GM13976 (cell line): ENCODE data around the gene NDUFB3.
"Not testable (repeated sequence)": the region's sequence is repeated elsewhere in the genome, so short reads cannot be mapped to it uniquely, and the experiment has no call there.

Experiments used
- DNase-seq: peaks from one replicate; pipeline ENCODE4 v3.0.0; 2012; ENCODE audit warnings: low spot score
- in situ Hi-C: fragments of 300-500 bp; cut with MboI; formaldehyde crosslinking; loops from one replicate; pipeline ENCODE4 v1.12.0; 2022; ENCODE audit warnings: low sequenced_read_pairs, mixed read lengths, inconsistent platforms; ENCODE audit not compliant: unreplicated experiment
- TF ChIP-seq, protein P1 (sequence below): IDR thresholded peaks from 2 replicates; pipeline ENCODE4 v1.5.1; 2012; ENCODE audit warnings: borderline replicate concordance, mild to moderate bottlenecking; ENCODE audit not compliant: insufficient read depth; ENCODE audit errors: extremely low read depth, missing control alignments, control extremely low read depth

The NDUFB3 gene

DNA sequence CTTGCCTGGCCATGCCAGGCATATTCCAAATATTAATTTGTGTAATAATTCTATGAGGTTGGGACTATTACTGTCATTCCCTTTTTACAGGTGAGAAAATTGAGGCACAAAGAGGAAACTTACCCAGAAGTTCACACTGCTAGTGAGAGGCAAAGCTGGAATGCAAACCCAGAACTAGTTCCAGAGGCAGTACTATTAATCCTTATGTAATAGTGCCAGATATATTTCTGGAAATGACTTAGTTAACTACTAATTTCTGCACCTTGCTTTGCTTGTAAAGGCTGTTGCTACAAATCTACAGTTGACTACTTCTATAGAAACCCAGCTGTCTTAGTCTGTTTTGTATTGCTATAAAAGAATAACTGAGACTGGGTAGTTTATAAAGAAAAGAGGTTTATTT lies 38.8 kb downstream of the NDUFB3 start:
- in situ Hi-C loops, result no loop called here

DNA sequence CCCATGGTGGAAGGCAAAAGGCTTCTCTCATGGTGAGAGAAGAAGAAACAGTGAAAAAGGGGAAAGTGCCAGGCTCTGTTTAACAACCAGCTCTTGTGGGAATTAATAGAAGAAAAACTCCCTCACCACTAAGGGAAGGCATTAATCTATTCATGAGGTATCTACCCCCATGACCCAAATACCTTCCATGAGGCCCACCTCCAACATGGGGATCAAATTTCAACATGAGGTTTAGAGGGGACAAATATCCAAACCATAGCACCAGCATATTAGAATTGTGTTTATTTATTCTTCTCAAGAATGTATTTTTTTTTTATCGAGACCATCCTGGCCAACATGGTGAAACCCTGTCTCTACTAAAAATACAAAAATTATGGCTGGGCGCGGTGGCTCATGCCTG lies 39.3 kb downstream of the NDUFB3 start:
- TF ChIP-seq, protein P1, sequence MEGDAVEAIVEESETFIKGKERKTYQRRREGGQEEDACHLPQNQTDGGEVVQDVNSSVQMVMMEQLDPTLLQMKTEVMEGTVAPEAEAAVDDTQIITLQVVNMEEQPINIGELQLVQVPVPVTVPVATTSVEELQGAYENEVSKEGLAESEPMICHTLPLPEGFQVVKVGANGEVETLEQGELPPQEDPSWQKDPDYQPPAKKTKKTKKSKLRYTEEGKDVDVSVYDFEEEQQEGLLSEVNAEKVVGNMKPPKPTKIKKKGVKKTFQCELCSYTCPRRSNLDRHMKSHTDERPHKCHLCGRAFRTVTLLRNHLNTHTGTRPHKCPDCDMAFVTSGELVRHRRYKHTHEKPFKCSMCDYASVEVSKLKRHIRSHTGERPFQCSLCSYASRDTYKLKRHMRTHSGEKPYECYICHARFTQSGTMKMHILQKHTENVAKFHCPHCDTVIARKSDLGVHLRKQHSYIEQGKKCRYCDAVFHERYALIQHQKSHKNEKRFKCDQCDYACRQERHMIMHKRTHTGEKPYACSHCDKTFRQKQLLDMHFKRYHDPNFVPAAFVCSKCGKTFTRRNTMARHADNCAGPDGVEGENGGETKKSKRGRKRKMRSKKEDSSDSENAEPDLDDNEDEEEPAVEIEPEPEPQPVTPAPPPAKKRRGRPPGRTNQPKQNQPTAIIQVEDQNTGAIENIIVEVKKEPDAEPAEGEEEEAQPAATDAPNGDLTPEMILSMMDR, result no peak
- in situ Hi-C loops, result no loop called here
- DNase-seq, result no peak

More for the DNA sequence above, 38.8 kb downstream of the NDUFB3 start:
- TF ChIP-seq, protein P1, result no peak
- no peak for DNase-seq

DNA sequence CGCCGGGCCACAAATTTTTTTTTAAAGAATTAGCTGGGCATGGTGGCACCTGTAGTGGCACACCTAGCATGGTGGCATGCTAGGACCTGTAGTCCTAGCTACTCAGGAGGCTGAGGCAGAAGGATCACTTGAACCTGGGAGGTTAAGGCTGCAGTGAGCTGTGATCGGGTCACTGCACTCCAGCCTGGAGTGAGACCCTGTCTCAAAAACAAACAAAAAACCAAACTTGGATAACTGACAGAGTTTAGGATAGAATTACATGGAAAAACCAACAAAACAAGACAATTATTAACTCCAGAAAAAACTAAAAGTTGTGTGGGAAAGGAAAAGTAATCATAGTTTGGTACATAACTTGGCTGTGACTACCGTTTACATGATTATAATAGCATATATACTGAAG lies 42.5 kb downstream of the NDUFB3 start:
- DNase-seq, result no peak
- in situ Hi-C loops, result no loop called here
- TF ChIP-seq, protein P1, result no peak

DNA sequence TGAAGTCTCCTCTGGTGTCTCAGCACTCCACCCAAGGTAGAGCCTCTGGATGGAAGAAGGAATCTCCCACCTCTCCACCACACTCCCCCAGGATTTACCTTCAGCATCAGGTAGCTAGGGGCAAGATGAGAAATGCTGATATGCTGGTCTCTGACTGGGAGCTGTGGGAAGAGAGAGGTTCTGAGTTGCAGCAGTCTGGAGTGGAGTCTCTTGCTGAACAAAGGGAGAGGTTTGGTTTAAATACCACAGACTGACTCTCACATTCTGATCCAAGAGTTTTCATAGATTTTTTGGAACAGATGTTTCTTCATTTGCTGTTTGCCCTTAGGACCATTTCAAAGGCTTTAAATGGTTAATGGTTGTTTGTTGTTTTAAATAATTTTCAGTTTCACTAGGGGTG lies 43.0 kb downstream of the NDUFB3 start:
- in situ Hi-C loops, result no loop called here
- no peak for DNase-seq
- TF ChIP-seq, protein P1, result no peak

DNA sequence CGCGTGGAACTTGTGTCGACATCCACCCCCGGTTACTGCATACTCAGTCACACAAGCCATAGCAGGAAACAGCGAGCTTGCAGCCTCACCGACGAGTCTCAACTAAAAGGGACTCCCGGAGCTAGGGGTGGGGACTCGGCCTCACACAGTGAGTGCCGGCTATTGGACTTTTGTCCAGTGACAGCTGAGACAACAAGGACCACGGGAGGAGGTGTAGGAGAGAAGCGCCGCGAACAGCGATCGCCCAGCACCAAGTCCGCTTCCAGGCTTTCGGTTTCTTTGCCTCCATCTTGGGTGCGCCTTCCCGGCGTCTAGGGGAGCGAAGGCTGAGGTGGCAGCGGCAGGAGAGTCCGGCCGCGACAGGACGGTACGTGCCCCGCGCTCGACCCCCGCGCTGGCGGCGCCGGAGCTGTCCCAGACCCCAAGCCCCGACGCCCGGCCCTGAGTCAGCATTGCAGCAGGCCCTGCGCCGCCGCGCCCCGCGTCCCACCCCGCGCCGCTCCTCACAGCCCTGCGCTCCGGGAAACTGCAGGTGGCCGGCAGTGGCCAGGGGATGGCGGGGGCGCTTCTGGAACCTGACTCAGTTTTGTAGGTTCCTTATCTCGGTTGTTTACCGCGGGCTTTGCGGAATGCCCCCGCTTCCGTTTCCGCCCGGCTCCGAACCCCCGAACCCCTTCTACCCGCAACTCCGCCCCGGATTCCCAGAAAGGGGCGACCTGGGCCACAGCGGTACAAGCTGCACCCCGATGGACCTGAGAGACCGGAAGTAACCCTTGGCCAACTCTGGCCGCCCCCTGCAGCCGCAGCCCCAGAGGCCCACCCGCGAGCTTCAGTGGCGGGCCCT lies 44.5 kb downstream of the NDUFB3 start, which contains the start of gene CFLAR:
CFLAR (plus strand) TSS at position 50 of the 844 bp plus-strand sequence. CDS start 13,702 bp downstream, outside the sequence.
- in situ Hi-C loops, result no loop called here
- DNase-seq, result peak; percentile 85
- TF ChIP-seq, protein P1, result no peak

DNA sequence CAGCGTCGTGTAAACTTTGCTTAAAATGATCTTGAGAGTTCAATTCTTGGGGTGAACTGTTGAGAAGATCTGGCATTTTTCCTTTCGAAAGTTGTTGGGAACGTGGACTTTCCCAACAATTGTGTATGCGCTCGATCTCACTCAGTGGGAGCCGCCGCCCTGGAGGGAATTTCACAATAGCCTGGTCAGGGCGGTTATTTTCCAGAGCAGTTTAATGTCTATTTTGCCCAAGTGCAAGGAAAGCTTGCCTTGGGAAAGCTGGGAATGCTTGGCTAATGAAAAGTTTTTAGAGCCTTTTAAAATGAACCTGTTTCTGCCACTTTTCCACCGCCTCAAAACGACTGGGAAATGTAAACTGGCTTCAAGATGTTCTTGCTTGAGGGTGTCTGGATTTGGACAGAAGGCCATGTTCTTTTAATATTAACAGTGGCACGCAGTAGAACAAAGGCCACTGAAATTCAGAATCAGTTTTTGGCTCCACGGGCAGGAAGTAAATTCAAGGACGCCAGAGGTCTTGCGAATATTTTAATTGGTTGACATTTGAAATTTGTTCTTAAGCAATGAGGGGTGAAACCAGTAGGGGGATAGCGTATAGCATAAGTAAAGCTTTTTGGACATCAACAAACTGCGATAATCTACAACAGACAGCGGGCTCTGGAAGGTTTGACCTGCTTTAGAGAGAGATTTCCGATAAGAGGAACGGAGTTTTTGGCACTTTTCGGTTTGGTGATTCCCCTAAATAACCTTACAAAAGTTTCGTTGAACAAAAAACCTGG lies 45.3 kb downstream of the NDUFB3 start:
- DNase-seq, result peak; percentile 63
- TF ChIP-seq, protein P1, result peak; percentile 10
- in situ Hi-C loops, result no loop called here

DNA sequence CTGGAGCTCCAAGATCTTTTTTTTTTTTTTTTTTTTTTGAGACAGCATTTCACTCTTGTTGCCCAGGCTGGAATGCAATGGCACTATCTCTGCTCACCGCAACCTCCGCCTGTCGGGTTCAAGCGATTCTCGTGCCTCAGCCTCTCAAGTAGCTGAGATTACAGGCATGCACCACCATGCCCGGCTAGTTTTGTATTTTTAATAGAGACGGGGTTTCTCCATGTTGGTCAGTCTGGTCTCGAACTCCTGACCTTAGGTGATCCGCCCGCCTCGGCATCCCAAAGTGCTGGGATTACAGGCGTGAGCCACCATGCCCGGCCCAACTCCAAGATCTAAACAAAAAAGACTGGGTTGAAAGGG lies 45.9 kb downstream of the NDUFB3 start:
- in situ Hi-C loops, result not testable (repeated sequence)

More for the DNA sequence above, 45.9 kb downstream of the NDUFB3 start:
- not testable (repeated sequence) for DNase-seq
